GM19239 (cell line): ENCODE results near the gene APLNR.

Experiments
- DNase-seq: peaks from one replicate; pipeline ENCODE4 v3.0.0; 2011; ENCODE audit warnings: low spot score; ENCODE audit not compliant: insufficient read length
- FAIRE-seq: peaks from 2 replicates; lab custom pipeline; 2011; peaks lifted over from hg19 to GRCh38; lab: Jason Lieb, UNC

APLNR gene

GRCh38 chr11:57190548-57190947, 46.5 kb downstream of the APLNR start:
- FAIRE-seq (no peak), DNase-seq (no peak)
